K562 (cell line): ENCODE data around the gene C2CD4C. TPM values are rescaled to one million over a fixed set of nuclear protein-coding genes. Genes with fewer than 3 reads are reported as not detected.

Experiments used
- ATAC-seq: fragments of 200-7000 bp; cut with Tn5 transposase; 3 replicates; pipeline ENCODE4 v1.9.1; 2020; ENCODE audit warnings: moderate library complexity
- BruUV-seq: library from RNA; stranded (reverse); fragments of 400-500 nt; replicated peaks from 2 replicates; lab custom pipeline; 2021; lab: Mats Ljungman, UMichigan
- CTCF ChIA-PET: fragments of 300-600 bp; formaldehyde crosslinking; extraction: SDS; loops from one replicate; lab custom pipeline; 2021; ENCODE audit warnings: low intra/inter-chr PET ratio; lab: Yijun Ruan, JAX
- POLR2A ChIA-PET: fragments of 300-600, 350-650 bp; sonication (Branson Sonifier 250); formaldehyde crosslinking; extraction: SDS; loops from one replicate; lab custom pipeline; 2021; ENCODE audit warnings: antibody characterized with exemption, inconsistent platforms; lab: Yijun Ruan, JAX
- DNase-seq, 4 experiments: peaks; one replicate each; pipeline versions ENCODE4 v3.0.0 to v3.0.0-alpha.2; 2011 to 2018; ENCODE audit warnings: low spot score in 3 of 4, mixed read lengths in 3 of 4; ENCODE audit errors: extremely low read depth in 1 of 4
- FAIRE-seq: peaks from 2 replicates; lab custom pipeline; 2011; peaks lifted over from hg19 to GRCh38; lab: Jason Lieb, UNC
- H2AFZ ChIP-seq: 2 replicates; pipeline ENCODE4 v1.6.0; 2011; ENCODE audit warnings: low read depth, low read length, control low read depth, inconsistent platforms
- H3K27ac ChIP-seq: fragments of 200-600 bp; 3 replicates; pipeline ENCODE4 v1.8.0; 2011; ENCODE audit warnings: low read depth, mild to moderate bottlenecking, control low read depth, inconsistent platforms, low read length, moderate library complexity, mixed read lengths; ENCODE audit errors: extremely low read depth
- H3K27me3 ChIP-seq, 2 experiments: fragments of 300-600 bp in 1 of 2; 2 replicates in 1 of 2; 3 replicates in 1 of 2; pipeline versions ENCODE4 v1.6.0 to v1.8.0; 2011; ENCODE audit warnings: inconsistent platforms in 2 of 2, low read length in 2 of 2, mild to moderate bottlenecking in 1 of 2, mixed read lengths in 1 of 2, moderate library complexity in 1 of 2; ENCODE audit not compliant: control insufficient read depth in 2 of 2, insufficient read depth in 2 of 2
- H3K36me3 ChIP-seq: fragments of 300-600 bp; 3 replicates; pipeline ENCODE4 v1.8.0; 2011; ENCODE audit warnings: mild to moderate bottlenecking, low read length, inconsistent platforms; ENCODE audit not compliant: control insufficient read depth, insufficient read depth
- H3K4me1 ChIP-seq, 2 experiments: fragments of 200-600 bp in 1 of 2; replicated peaks in 1 of 2; 2 replicates in 1 of 2; 3 replicates in 1 of 2; pipeline versions ENCODE4 v1.5.1 to v1.8.0; 2011; ENCODE audit warnings: inconsistent platforms in 2 of 2, low read length in 2 of 2, mild to moderate bottlenecking in 1 of 2, mixed read lengths in 1 of 2, moderate library complexity in 1 of 2; ENCODE audit not compliant: control insufficient read depth in 2 of 2, insufficient read depth in 2 of 2
- H3K4me2 ChIP-seq: 2 replicates; pipeline ENCODE4 v1.6.1; 2011; ENCODE audit warnings: low read length, control low read depth, inconsistent platforms, mixed read lengths; ENCODE audit not compliant: insufficient read depth
- H3K4me3 ChIP-seq: fragments of 200-600 bp; sonication (generic), shearing (Covaris generic); 2 replicates; pipeline ENCODE4 v1.5.1; 2016; ENCODE audit warnings: control low read depth, inconsistent platforms
- H3K79me2 ChIP-seq: fragments of 200-600 bp; 3 replicates; pipeline ENCODE4 v1.8.0; 2011; ENCODE audit warnings: low read length, inconsistent platforms; ENCODE audit not compliant: control insufficient read depth, insufficient read depth
- H3K9ac ChIP-seq, 2 experiments: 2 replicates each; pipeline versions ENCODE4 v1.6.0 to v1.6.1; 2011; ENCODE audit warnings: low read depth in 2 of 2, low read length in 2 of 2, control low read depth in 1 of 2, inconsistent platforms in 1 of 2, mild to moderate bottlenecking in 1 of 2, mixed read lengths in 1 of 2; ENCODE audit not compliant: insufficient read depth in 1 of 2
- H3K9me1 ChIP-seq: one replicate; pipeline ENCODE4 v1.6.0; 2011; ENCODE audit warnings: inconsistent platforms, mild to moderate bottlenecking, low read length, moderate library complexity; ENCODE audit not compliant: control insufficient read depth, insufficient read depth
- H3K9me3 ChIP-seq: replicated peaks from 2 replicates; pipeline ENCODE4 v1.5.1; 2011; ENCODE audit warnings: low read depth, low read length, inconsistent platforms; ENCODE audit not compliant: control insufficient read depth, insufficient read depth
- H4K20me1 ChIP-seq: replicated peaks from 2 replicates; pipeline ENCODE4 v1.6.1; 2011; ENCODE audit warnings: low read length, inconsistent platforms, mixed read lengths; ENCODE audit not compliant: control insufficient read depth, insufficient read depth
- ARID2 ChIP-seq: fragments of 450-650 bp; IDR thresholded peaks from 2 replicates; pipeline ENCODE4 v1.6.1; 2017; ENCODE audit warnings: antibody characterized with exemption, mild to moderate bottlenecking
- BMI1 ChIP-seq: fragments of 150-350 bp; IDR thresholded peaks from 2 replicates; pipeline ENCODE4 v1.6.1; 2014; ENCODE audit warnings: low read length
- ETV1 ChIP-seq: fragments of 450-650 bp; conservative IDR thresholded peaks from 2 replicates; pipeline ENCODE4 v1.6.1; 2016; ENCODE audit warnings: missing genetic modification characterization, control low read depth, low read depth, missing compliant biosample characterization
- FOS ChIP-seq: IDR thresholded peaks from 3 replicates; pipeline ENCODE4 v1.6.1; 2011; ENCODE audit not compliant: insufficient read length; ENCODE audit errors: extremely low read depth
- HOMEZ ChIP-seq: fragments of 250-450 bp; sonication (Bioruptor Pico); IDR thresholded peaks from 2 replicates; pipeline ENCODE4 v1.4.0; 2020; ENCODE audit warnings: mild to moderate bottlenecking, moderate library complexity
- ILF3 ChIP-seq: fragments of 450-650 bp; IDR thresholded peaks from 2 replicates; pipeline ENCODE4 v1.6.1; 2018; ENCODE audit warnings: antibody characterized with exemption, mild to moderate bottlenecking, moderate library complexity, borderline replicate concordance
- MAX ChIP-seq: sonication (generic); formaldehyde crosslinking; IDR thresholded peaks from 2 replicates; pipeline ENCODE4 v1.9.0; 2022; ENCODE audit warnings: mild to moderate bottlenecking, missing genetic modification reagents
- MCM2 ChIP-seq: fragments of 450-650 bp; IDR thresholded peaks from 2 replicates; pipeline ENCODE4 v1.6.1; 2017; ENCODE audit warnings: low read depth, mild to moderate bottlenecking
- RB1 ChIP-seq: fragments of 450-650 bp; IDR thresholded peaks from 2 replicates; pipeline ENCODE4 v1.6.1; 2017; ENCODE audit warnings: low read depth, mild to moderate bottlenecking
- SREBF1 ChIP-seq: fragments of 150-350 bp; IDR thresholded peaks from 2 replicates; pipeline ENCODE4 v1.6.1; 2014; ENCODE audit warnings: antibody characterized with exemption, low read depth, low read length, borderline replicate concordance
- TFAP4 ChIP-seq: sonication (generic); formaldehyde crosslinking; IDR thresholded peaks from 2 replicates; pipeline ENCODE4 v1.8.0; 2022; ENCODE audit warnings: missing genetic modification reagents, mild to moderate bottlenecking, moderate library complexity, borderline replicate concordance
- ZBTB12 ChIP-seq: fragments of 250-450 bp; sonication (Bioruptor Pico); IDR thresholded peaks from 2 replicates; pipeline ENCODE4 v1.4.0; 2020
- ZBTB7A ChIP-seq: IDR thresholded peaks from 2 replicates; pipeline ENCODE4 v1.6.1; 2011; ENCODE audit warnings: low read depth, mild to moderate bottlenecking, low read length, moderate library complexity, borderline replicate concordance; ENCODE audit not compliant: control insufficient read depth
- ZNF197 ChIP-seq: fragments of 200-800 bp; sonication (Bioruptor generic); IDR thresholded peaks from 2 replicates; pipeline ENCODE4 v1.6.1; 2016; ENCODE audit warnings: low read depth, missing genetic modification characterization, missing compliant biosample characterization
- ZNF24 ChIP-seq: fragments of 450-650 bp; IDR thresholded peaks from 2 replicates; pipeline ENCODE4 v1.6.1; 2016
- WGBS: fragments of 100-300 bp; shearing (Covaris generic); methylation state at CpG from one replicate; pipeline ENCODE4 v1.1.6; 2016; ENCODE audit warnings: low coverage, mixed read lengths; ENCODE audit not compliant: insufficient coverage; ENCODE audit errors: missing lambda C conversion rate; 5-methylcytosine and 5-hydroxymethylcytosine counted together
- in situ Hi-C: fragments of 300-500 bp; cut with MboI; formaldehyde crosslinking; loops from 4 replicates; pipeline ENCODE4 v1.15.0; 2018; ENCODE audit warnings: inconsistent platforms, mixed read lengths
- intact Hi-C: fragments of 100-400 bp; cut with micrococcal nuclease; formaldehyde crosslinking; loops from 2 replicates; pipeline ENCODE4 v1.14.2; 2022
- polyA plus RNA-seq, 8 experiments: library from polyadenylated mRNA; depleted of rRNA in 4 of 8; stranded (reverse) in 5 of 8; unstranded in 3 of 8; fragments of >200 nt; fragmentation: Nextera tagmentation in 2 of 8; fragmentation: Illumina TruSeq in 1 of 8; extraction: Ambion mirVana in 2 of 8; extraction: Trizol in 1 of 8; gene quantifications; 2 replicates each; pipeline versions ENCODE4 v1.2.1 to v1.2.3, GENCODE V29; 2011 to 2014; ENCODE audit warnings: inconsistent platforms in 1 of 8, missing spikeins in 1 of 8
- total RNA-seq, 7 experiments: library from RNA; depleted of rRNA in 6 of 7; stranded (reverse); fragments of >200 nt in 6 of 7; fragmentation: Illumina TruSeq in 2 of 7; extraction: Trizol in 2 of 7; gene quantifications; 2 replicates each; pipeline versions ENCODE4 v1.2.1 to v1.2.3, GENCODE V29; 2011 to 2021; ENCODE audit warnings: low replicate concordance in 1 of 7

The C2CD4C gene
- total and polyA plus RNA-seq, 9 of the 15 experiments (the other 6 are each of a cell fraction or from before 2014, with no cell fraction given), result 0.01 to 0.07 TPM; not detected in 7

GRCh38 chr19:359653-359925 lies 49.4 kb downstream of the C2CD4C start:
- DNase-seq, result no peak
- no peak overlapping the region for H3K4me2 ChIP-seq
- no peak for FAIRE-seq

More at GRCh38 chr19:359653-359925, 49.4 kb downstream of the C2CD4C start:
- H3K36me3 ChIP-seq, result no peaks in the 10 kb centered on the region
- H3K9ac ChIP-seq, result no peak overlapping the region
- in situ Hi-C loops, result no loop called here
- BruUV-seq, result no TSS peak
- ChIA-PET CTCF (no interaction called here), POLR2A (no interaction called here)
- 0% methylated on average over 2 of the region's 2 CpGs for WGBS
- no peaks in the 10 kb centered on the region for H3K79me2 ChIP-seq
- H4K20me1 ChIP-seq, result no peaks in the 10 kb centered on the region
- ATAC-seq, result no peak
- peaks cover 16 to 44% of the 10 kb centered on the region in 2 experiments; a peak in 4 of 5 replicates for H3K27me3 ChIP-seq
- no peaks in the 10 kb centered on the region; a peak in 2 of 5 replicates for H3K4me1 ChIP-seq
- intact Hi-C loops, result no loop called here
- H3K4me3 ChIP-seq, result no peak overlapping the region
- H3K9me3 ChIP-seq, result peaks cover 3% of the 10 kb centered on the region; the same call in 1 of the 2 replicates
- H3K27ac ChIP-seq, result no peak overlapping the region
- no peaks in the 10 kb centered on the region for H3K9me1 ChIP-seq
- no peak overlapping the region for H2AFZ ChIP-seq
- no peak for TF ChIP-seq ZBTB12
- TF ChIP-seq MAX, result no peak
- TF ChIP-seq TFAP4, result no peak
- TF ChIP-seq MCM2, result no peak
- TF ChIP-seq ILF3, result no peak
- TF ChIP-seq HOMEZ (CRISPR knock-in tag), result no peak
- TF ChIP-seq SREBF1, result no peak
- TF ChIP-seq ZNF197 (CRISPR knock-in tag), result no peak
- no peak for TF ChIP-seq RB1
- TF ChIP-seq ZNF24, result no peak
- TF ChIP-seq ZBTB7A, result no peak
- TF ChIP-seq FOS, result no peak
- TF ChIP-seq BMI1, result no peak
- TF ChIP-seq ARID2, result no peak
- TF ChIP-seq ETV1 (tag), result no peak
